GM12878 (cell line): ENCODE results near the gene MKRN2.

Experiments
- EP300 ChIP-seq, 2 experiments: fragments of 150-350 bp in 1 of 2; IDR thresholded peaks; 2 replicates each; pipeline ENCODE4 v1.6.1; 2011 to 2012; ENCODE audit warnings: low read depth in 2 of 2, low read length in 2 of 2, borderline replicate concordance in 1 of 2, improper control_type of control experiment in 1 of 2, inconsistent platforms in 1 of 2; ENCODE audit not compliant: control insufficient read depth in 1 of 2
- EZH2 ChIP-seq: IDR thresholded peaks from 2 replicates; pipeline ENCODE4 v1.6.1; 2012; ENCODE audit warnings: low read depth, mild to moderate bottlenecking, control low read depth, inconsistent platforms, low read length, borderline replicate concordance; ENCODE audit not compliant: control insufficient read depth
- KDM1A ChIP-seq: fragments of 200-600 bp; sonication (generic); IDR thresholded peaks from 2 replicates; pipeline ENCODE4 v1.6.1; 2016; ENCODE audit warnings: borderline replicate concordance
- PBX3 ChIP-seq: IDR thresholded peaks from 2 replicates; pipeline ENCODE4 v1.6.1; 2011; ENCODE audit warnings: mild to moderate bottlenecking, low read depth, low read length, moderate library complexity; ENCODE audit not compliant: insufficient replicate concordance

GRCh38 chr3:12553921-12554391 lies 2.9 kb upstream of the MKRN2 start:
- TF ChIP-seq EP300 (IDR thresholded peaks at IDR 0.05; ENCODE audit: borderline replicate concordance in 1 of 2, control insufficient read depth in 1 of 2, low read depth in 2 of 2, low read length in 2 of 2) (no peak), EZH2 (no peak), KDM1A (no peak), PBX3 (no peak)
